GM18858 (cell line): ENCODE measurements around the gene TMEM119.
"Not testable (repeated sequence)": the region's sequence is repeated elsewhere in the genome, so short reads cannot be mapped to it uniquely, and the experiment has no call there.

Experiments used
- ATAC-seq: cut with Tn5 transposase; IDR thresholded peaks from one replicate; pipeline ENCODE4 v1.9.1; 2021; ENCODE audit not compliant: unreplicated experiment

Gene TMEM119

DNA sequence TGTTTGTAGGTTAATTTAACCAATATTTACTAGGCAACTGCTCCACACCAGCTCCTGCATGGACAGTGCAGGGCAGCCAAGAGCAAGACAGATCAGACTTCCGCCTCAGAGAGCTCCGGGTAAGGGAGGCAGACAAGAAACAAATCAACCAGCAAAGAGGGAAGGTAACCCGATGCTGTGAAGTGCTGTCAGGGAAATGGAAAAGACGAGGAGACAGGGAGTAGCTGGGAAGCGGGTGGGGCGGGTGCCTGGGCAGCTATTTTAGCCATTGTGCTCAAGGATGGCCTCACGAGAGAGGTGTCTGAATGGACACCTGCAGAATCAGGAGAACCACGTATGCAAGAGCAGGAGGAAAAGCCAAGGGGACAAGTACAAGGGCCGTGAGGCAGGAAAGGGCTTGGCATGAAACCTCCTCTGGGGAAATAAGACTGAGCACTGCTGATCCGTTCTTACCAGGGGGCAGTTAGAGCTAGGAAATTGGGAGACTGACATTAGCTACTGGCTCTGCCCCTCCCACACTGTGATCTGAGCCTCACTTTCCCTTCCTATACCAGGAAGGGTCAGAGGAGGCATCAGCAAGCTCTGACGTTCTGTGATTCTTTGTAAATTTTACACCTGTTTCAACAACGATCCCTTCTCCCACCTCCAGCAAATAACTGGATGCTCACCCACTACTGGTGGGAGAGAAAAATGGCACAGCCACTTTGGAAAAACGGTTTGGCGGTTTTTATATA is 6.5 kb upstream of the TMEM119 start:
- no peak for ATAC-seq

GRCh38 chr12:108603743-108604142 is 5.9 kb upstream of the TMEM119 start:
- ATAC-seq, result no peak

DNA sequence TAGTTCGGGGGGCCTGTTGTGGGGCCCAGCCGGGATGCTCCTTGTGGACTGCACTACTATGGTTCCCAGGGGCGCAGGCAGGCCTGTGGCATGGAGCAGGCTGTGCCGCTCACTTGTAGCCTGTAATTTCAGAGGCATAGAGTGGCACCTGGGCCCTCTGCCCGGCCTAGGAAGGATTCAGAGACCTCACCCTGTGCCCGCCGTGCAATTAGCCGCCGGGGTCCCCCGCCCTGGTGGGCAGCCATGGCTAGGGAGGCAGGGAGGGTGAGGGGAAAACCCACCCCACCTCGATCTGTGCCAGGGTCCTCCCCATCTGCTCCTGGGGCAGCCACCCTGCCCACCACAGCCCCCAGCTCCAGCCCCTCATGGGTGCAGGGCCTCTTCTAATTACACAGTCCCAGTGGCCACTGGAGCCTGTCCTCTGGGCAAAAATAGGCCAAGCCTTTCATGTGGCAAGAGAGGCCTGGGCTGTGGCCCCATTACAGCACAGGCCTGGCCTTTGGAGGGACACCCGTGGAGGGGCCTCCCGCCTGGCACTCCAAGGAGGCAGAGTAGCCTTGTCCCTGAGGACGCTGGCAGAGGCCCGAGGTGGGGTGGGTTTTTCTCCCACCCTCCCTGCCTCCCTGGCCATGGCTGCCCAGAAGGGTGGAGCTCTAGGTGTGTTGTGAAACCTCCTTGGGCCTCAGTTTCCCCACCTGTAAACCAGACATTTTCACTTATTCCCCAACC is 5.3 kb upstream of the TMEM119 start:
- ATAC-seq, result no peak

DNA sequence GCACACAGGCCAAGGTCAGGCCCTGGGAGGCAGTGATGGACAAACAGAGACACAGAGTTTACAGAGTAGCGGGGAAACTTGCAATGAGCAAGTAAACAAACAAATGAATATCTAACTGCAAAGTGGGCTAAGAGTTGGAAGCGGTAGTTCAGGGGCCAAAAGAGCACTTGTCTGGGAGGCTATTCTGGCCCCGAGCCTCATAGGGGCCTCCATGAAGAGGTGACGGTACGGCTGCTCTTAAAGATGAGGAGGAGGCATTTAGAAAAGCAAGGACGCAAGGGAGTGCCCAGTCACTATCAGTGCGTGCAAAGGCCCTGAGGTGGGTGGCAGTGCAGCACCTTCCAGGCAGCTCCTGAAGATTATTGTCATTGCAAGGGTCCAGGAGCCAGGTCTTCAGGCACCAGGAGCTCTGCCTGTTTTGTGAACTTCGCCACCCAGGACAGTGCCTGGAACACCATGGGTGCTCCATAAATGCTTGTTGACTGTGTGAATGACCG is 4.4 kb upstream of the TMEM119 start:
- ATAC-seq, result no peak

- ATAC-seq, result no peak
These were observed 2.8 kb upstream of the TMEM119 start for GRCh38 chr12:108600702-108601007.

DNA sequence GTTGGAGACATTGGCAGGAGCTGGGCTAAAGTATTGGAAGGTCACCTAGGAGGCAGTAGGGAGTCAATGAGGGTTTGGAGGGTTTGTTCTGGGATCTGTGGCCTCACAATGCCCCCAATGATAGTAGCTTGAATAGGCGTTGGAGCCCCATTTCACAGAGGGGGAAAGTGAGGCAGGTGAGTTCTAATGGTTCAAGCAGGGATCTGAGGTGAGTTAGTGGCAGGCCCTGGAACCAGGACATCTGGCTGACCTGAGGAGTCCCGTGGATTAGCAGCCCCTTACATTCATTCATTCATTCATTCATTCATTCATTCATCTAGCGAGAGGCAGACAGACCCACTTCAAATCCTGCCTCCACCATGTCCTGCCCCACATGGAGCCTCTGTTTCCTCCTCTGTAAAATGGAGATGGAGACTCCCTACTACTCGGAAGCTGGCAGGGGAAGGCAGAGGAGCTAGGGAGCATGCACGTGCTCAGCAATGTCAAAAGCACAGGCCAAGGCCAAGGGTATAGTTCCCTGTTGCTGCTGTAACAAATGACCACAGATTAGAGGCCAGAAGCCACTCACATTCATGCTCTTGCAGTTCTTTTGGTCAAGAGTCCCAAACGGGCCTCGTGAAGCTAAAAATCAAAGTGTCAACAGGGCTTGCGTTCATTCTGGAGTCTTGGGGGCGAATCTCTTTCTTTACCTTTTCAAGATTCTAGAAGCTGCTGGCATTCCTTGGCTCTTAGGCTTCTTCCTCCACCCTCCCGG is 2.2 kb upstream of the TMEM119 start:
- ATAC-seq, result no peak

DNA sequence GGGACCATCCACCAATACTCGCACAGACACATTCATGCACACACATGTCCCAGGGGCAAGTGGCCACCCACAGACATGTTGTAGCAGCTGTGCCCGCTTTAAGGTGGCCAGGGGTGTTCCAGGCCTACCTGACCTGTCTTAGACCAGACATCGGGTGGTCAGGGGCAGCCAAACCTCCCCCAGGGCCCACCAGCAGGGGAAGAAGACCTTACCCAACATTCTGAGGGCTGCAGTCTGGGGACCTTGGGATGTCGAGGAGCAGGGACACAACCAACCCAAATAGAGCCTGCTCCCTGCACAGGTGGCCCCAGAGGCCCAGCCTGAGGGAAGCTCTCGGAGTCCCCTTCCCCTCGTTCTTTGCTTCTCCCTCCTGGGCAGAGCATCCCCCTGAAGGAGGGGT is 1.7 kb upstream of the TMEM119 start:
- no peak for ATAC-seq

GRCh38 chr12:108598553-108599250 is 818 bp upstream of the TMEM119 start:
- no peak for ATAC-seq

- no peak for ATAC-seq
These were observed 878 bp downstream of the TMEM119 start for GRCh38 chr12:108596854-108597558.

- no peak for ATAC-seq
These were observed 1.9 kb downstream of the TMEM119 start for GRCh38 chr12:108595711-108596647.

DNA sequence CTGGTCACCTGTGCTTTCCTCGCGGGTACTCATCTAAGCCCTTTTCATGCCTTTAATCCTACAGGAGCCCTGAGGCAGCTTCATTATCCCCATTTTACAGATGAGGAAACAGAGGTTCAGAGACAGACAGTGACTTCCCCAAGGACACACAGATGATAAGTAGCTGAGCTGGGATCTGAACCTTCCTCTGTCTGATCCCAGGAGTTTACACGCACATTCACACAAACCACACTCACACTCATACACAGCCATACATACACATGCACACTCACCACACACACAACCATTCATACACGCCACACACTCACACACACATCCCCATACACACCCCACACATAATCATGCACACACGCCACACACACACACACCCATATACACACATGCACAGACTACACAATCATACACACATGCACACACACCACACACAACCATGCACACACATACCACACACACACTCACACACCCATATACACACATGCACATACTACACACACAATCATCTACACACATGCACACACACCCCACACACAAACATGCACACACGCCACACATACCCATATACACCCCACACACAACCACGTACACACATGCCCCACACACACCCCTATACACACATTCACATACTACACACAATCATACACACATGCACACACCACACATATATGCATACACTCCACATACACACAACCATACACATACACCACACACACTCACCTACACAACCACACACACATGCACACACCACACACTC is 2.7 kb downstream of the TMEM119 start:
- no peak for ATAC-seq

- ATAC-seq, result no peak
These were observed 3.5 kb downstream of the TMEM119 start for GRCh38 chr12:108594323-108594903.

DNA sequence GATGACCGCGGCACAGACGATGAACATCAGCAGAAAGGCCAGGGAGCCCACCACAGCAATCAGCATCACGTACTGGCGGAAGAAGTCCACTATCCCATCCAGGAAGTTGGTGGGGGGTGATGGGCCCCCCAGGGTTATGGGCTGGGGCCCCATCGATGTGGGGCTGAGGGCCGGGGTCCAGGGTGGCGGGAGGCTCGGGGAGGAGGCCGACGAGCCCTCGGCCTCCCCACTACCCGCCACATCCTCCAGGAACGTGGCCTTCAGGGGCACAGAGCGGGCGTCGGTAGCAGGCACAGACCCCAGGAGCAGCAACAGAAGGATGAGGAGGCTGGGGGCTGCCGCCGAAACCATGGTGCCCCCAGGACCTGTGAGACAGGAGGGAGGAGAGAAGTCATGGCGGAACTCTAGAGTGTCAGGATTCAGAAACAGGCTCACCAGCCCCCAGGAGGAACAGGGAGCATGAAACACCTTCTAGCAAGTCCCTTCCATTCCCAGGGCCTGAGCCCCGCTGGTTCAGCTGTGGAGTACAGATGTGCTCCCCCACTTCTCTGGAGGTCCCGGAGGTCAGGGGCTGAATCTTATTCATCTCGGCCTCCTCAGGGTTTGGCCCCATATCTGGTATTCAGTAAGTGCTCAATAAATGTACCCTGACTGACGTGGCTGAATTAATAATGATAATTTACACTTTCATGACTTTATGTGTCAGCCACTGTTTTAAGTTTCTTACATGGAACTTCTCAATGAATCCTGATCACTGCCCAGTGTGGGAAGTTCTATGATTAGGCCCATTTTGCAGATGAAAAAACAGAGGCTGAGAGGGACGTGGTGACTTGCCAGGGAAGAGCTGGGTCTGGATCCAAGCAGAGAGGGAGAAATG is 5.6 kb downstream of the TMEM119 start:
- ATAC-seq, result no peak

GRCh38 chr12:108591267-108591980 is 6.5 kb downstream of the TMEM119 start:
- ATAC-seq, result no peak

DNA sequence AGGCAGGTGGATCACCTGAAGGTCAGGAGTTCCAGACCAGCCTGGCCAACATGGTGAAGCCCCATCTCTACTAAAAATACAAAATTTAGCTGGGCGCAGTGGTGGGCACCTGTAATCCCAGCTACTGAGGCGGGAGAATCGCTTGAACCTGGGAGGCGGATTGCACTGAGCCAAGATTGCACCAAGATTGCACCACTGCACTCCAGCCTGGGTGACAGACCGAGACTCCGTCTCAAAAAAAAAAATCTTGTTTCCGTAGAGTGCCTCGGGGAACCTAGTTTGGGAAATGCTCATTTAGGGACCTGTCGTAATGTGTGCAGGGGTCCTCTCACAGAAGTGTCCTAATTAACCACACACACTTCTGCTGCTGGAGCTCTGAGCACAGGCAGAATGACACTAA is 7.4 kb downstream of the TMEM119 start:
- ATAC-seq, result not testable (repeated sequence)

GRCh38 chr12:108589840-108590229 is 8.0 kb downstream of the TMEM119 start:
- no peak for ATAC-seq
